HS-27A (cell line): Measurements from ENCODE around the gene KCNQ1.

ENCODE experiments used
- DNase-seq: peaks from one replicate; pipeline ENCODE4 v3.0.0-alpha.2; 2012; ENCODE audit warnings: low read depth, missing footprints

KCNQ1 gene

GRCh38 chr11:2535673-2536439 is 91.0 kb downstream of the KCNQ1 start:
- DNase-seq = no peak

GRCh38 chr11:2536440-2536989 is 91.7 kb downstream of the KCNQ1 start:
- DNase-seq = no peak

- DNase-seq = no peak
Observed at GRCh38 chr11:2537010-2537705, 92.3 kb downstream of the KCNQ1 start.

- DNase-seq = no peak
Observed at GRCh38 chr11:2537896-2538724, 93.3 kb downstream of the KCNQ1 start.

GRCh38 chr11:2538951-2539350 is 94.1 kb downstream of the KCNQ1 start:
- no peak for DNase-seq

GRCh38 chr11:2539371-2540222 is 94.8 kb downstream of the KCNQ1 start:
- no peak for DNase-seq

- no peak for DNase-seq
Observed at GRCh38 chr11:2540223-2540991, 95.6 kb downstream of the KCNQ1 start.

- DNase-seq = no peak
Observed at GRCh38 chr11:2540992-2541680, 96.3 kb downstream of the KCNQ1 start.

GRCh38 chr11:2541881-2542361 is 97.1 kb downstream of the KCNQ1 start:
- DNase-seq = no peak

GRCh38 chr11:2542406-2542805 is 97.6 kb downstream of the KCNQ1 start:
- DNase-seq = no peak

- DNase-seq = no peak
Observed at GRCh38 chr11:2547806-2548205, 103.0 kb downstream of the KCNQ1 start.

- no peak for DNase-seq
Observed at GRCh38 chr11:2548596-2548995, 103.8 kb downstream of the KCNQ1 start.

- DNase-seq = no peak
Observed at GRCh38 chr11:2549080-2549479, 104.3 kb downstream of the KCNQ1 start.

GRCh38 chr11:2549491-2549875 is 104.7 kb downstream of the KCNQ1 start:
- DNase-seq = no peak

GRCh38 chr11:2549876-2550605 is 105.2 kb downstream of the KCNQ1 start:
- DNase-seq = no peak

GRCh38 chr11:2550606-2550970 is 105.8 kb downstream of the KCNQ1 start:
- DNase-seq = no peak

- no peak for DNase-seq
Observed at GRCh38 chr11:2551131-2551530, 106.3 kb downstream of the KCNQ1 start.

- no peak for DNase-seq
Observed at GRCh38 chr11:2552210-2552609, 107.4 kb downstream of the KCNQ1 start.

- DNase-seq = no peak
Observed at GRCh38 chr11:2553198-2553597, 108.4 kb downstream of the KCNQ1 start.
